Osteocyte (in vitro differentiated cells): ENCODE measurements around the gene CD101. TPM values are rescaled to one million over a fixed set of nuclear protein-coding genes. Genes with fewer than 3 reads are reported as not detected.

ENCODE experiments used
- DNase-seq: peaks from one replicate; pipeline ENCODE4 v3.0.0; 2021; ENCODE audit warnings: mixed read lengths; ENCODE audit not compliant: unreplicated experiment; ENCODE audit errors: extremely low spot score
- H3K27ac Mint-ChIP-seq: one replicate; pipeline ENCODE4 v1.8.0; 2021; ENCODE audit warnings: mild to moderate bottlenecking, mixed read lengths; ENCODE audit not compliant: unreplicated experiment
- H3K27me3 Mint-ChIP-seq: one replicate; pipeline ENCODE4 v1.8.0; 2021; ENCODE audit warnings: mixed read lengths; ENCODE audit not compliant: unreplicated experiment
- H3K36me3 Mint-ChIP-seq: one replicate; pipeline ENCODE4 v1.8.0; 2021; ENCODE audit warnings: mixed read lengths; ENCODE audit not compliant: unreplicated experiment
- H3K4me1 Mint-ChIP-seq: one replicate; pipeline ENCODE4 v1.8.0; 2021; ENCODE audit warnings: mixed read lengths; ENCODE audit not compliant: unreplicated experiment
- H3K4me3 Mint-ChIP-seq: one replicate; pipeline ENCODE4 v1.8.0; 2021; ENCODE audit warnings: mild to moderate bottlenecking, moderate library complexity, mixed read lengths; ENCODE audit not compliant: unreplicated experiment
- H3K9me3 Mint-ChIP-seq: one replicate; pipeline ENCODE4 v1.8.0; 2021; ENCODE audit warnings: mixed read lengths; ENCODE audit not compliant: unreplicated experiment
- total RNA-seq: library from RNA; stranded (reverse); gene quantifications from 2 replicates; pipeline ENCODE4 v1.2.1, GENCODE V29; 2021
- TF ChIP-seq, protein P1 (sequence below): fragments of 200-600 bp; sonication (generic); IDR thresholded peaks from 2 replicates; pipeline ENCODE4 v1.5.0; 2021; ENCODE audit warnings: antibody characterized with exemption, mild to moderate bottlenecking, moderate library complexity

The CD101 gene
- total RNA-seq, 1 donor from 2014 or later = 0.78 TPM

- no peaks in the 10 kb centered on the region for H3K36me3 Mint-ChIP-seq
- peaks cover 10% of the 10 kb centered on the region for H3K9me3 Mint-ChIP-seq
- peak overlapping the region; percentile 24 for H3K27ac Mint-ChIP-seq
- no peaks in the 10 kb centered on the region for H3K27me3 Mint-ChIP-seq
- no peak for DNase-seq
- peaks cover 12% of the 10 kb centered on the region for H3K4me1 Mint-ChIP-seq
- H3K4me3 Mint-ChIP-seq = no peak overlapping the region
- TF ChIP-seq, protein P1, sequence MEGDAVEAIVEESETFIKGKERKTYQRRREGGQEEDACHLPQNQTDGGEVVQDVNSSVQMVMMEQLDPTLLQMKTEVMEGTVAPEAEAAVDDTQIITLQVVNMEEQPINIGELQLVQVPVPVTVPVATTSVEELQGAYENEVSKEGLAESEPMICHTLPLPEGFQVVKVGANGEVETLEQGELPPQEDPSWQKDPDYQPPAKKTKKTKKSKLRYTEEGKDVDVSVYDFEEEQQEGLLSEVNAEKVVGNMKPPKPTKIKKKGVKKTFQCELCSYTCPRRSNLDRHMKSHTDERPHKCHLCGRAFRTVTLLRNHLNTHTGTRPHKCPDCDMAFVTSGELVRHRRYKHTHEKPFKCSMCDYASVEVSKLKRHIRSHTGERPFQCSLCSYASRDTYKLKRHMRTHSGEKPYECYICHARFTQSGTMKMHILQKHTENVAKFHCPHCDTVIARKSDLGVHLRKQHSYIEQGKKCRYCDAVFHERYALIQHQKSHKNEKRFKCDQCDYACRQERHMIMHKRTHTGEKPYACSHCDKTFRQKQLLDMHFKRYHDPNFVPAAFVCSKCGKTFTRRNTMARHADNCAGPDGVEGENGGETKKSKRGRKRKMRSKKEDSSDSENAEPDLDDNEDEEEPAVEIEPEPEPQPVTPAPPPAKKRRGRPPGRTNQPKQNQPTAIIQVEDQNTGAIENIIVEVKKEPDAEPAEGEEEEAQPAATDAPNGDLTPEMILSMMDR = no peak
Observed at GRCh38 chr1:116997066-116997465, 4.5 kb upstream of the CD101 start.

GRCh38 chr1:116997636-116998035, 3.9 kb upstream of the CD101 start:
- Mint-ChIP-seq H3K9me3 (peaks cover 6% of the 10 kb centered on the region), H3K27me3 (no peaks in the 10 kb centered on the region), H3K36me3 (no peaks in the 10 kb centered on the region), H3K4me1 (peaks cover 12% of the 10 kb centered on the region), H3K4me3 (no peak overlapping the region), H3K27ac (no peak overlapping the region)
- TF ChIP-seq, protein P1 = no peak
- DNase-seq = no peak

GRCh38 chr1:116999596-116999995, 2.0 kb upstream of the CD101 start:
- Mint-ChIP-seq H3K27ac (no peak overlapping the region), H3K4me3 (no peak overlapping the region), H3K36me3 (no peaks in the 10 kb centered on the region), H3K4me1 (peaks cover 13% of the 10 kb centered on the region), H3K27me3 (no peaks in the 10 kb centered on the region), H3K9me3 (no peaks in the 10 kb centered on the region)
- TF ChIP-seq, protein P1 = no peak
- DNase-seq = no peak

GRCh38 chr1:117000142-117000541, 1.4 kb upstream of the CD101 start:
- H3K36me3 Mint-ChIP-seq = no peaks in the 10 kb centered on the region

GRCh38 chr1:117003223-117003875, 1.8 kb downstream of the CD101 start:
- Mint-ChIP-seq H3K4me3 (no peak overlapping the region), H3K9me3 (no peaks in the 10 kb centered on the region), H3K4me1 (peaks cover 2% of the 10 kb centered on the region), H3K27me3 (peaks cover 11% of the 10 kb centered on the region), H3K36me3 (no peaks in the 10 kb centered on the region), H3K27ac (no peak overlapping the region)
- TF ChIP-seq, protein P1 = no peak
- no peak for DNase-seq

More at GRCh38 chr1:117000142-117000541, 1.4 kb upstream of the CD101 start:
- Mint-ChIP-seq H3K4me3 (no peak overlapping the region), H3K9me3 (no peaks in the 10 kb centered on the region), H3K4me1 (peaks cover 13% of the 10 kb centered on the region), H3K27ac (no peak overlapping the region), H3K27me3 (no peaks in the 10 kb centered on the region)
- DNase-seq = no peak
- TF ChIP-seq, protein P1 = no peak
